Upper lobe of left lung (tissue), 6 donors: ENCODE results near the gene RNF8. TPM values are rescaled to one million over a fixed set of nuclear protein-coding genes. Genes with fewer than 3 reads are reported as not detected.

Experiments
- ATAC-seq, 2 donors: fragments of 200-7000 bp; cut with Tn5 transposase; one replicate each; pipeline ENCODE4 v1.9.1; 2022; ENCODE audit warnings: mild to moderate bottlenecking in 2 of 2, moderate library complexity in 2 of 2; ENCODE audit not compliant: low FRiP score in 2 of 2
- DNase-seq, 2 donors: peaks; one replicate each; pipeline ENCODE4 v3.0.0-alpha.2; 2019 to 2020
- H3K27ac ChIP-seq, 4 donors: fragments of 200-600 bp; sonication (generic); one replicate each; pipeline ENCODE4 v1.5.1; 2016 to 2019
- H3K27me3 ChIP-seq, 4 donors: fragments of 200-600 bp; sonication (generic); one replicate each; pipeline ENCODE4 v1.5.1; 2017 to 2019
- H3K36me3 ChIP-seq, 4 donors: fragments of 200-600 bp; sonication (generic); one replicate each; pipeline ENCODE4 v1.5.1; 2016 to 2019
- H3K4me1 ChIP-seq, 4 donors: fragments of 200-600 bp; sonication (generic); one replicate each; pipeline ENCODE4 v1.5.1; 2018 to 2019
- H3K4me3 ChIP-seq, 4 donors: fragments of 200-600 bp; sonication (generic); one replicate each; pipeline ENCODE4 v1.5.1; 2017 to 2019; ENCODE audit warnings: mild to moderate bottlenecking in 2 of 4, moderate library complexity in 1 of 4
- H3K9me3 ChIP-seq, 4 donors: fragments of 200-600 bp; sonication (generic); one replicate each; pipeline ENCODE4 v1.5.1; 2018 to 2019
- EP300 ChIP-seq, 4 donors: sonication (generic); formaldehyde crosslinking; IDR thresholded peaks; one replicate each; pipeline ENCODE4 v1.5.1; 2017; ENCODE audit warnings: antibody characterized with exemption in 4 of 4, control low read depth in 2 of 4
- POLR2A ChIP-seq, 4 donors: fragments of 450-650 bp; IDR thresholded peaks; one replicate each; pipeline ENCODE4 v1.5.1; 2016 to 2017; ENCODE audit warnings: antibody characterized with exemption in 4 of 4, mild to moderate bottlenecking in 2 of 4
- POLR2AphosphoS5 ChIP-seq, 2 donors: sonication (generic); formaldehyde crosslinking; IDR thresholded peaks; one replicate each; pipeline ENCODE4 v1.5.1; 2017; ENCODE audit warnings: antibody characterized with exemption in 2 of 2
- WGBS, 2 donors: methylation state at CpG; one replicate each; pipeline ENCODE4 v1.1.5; 2017 to 2018; 5-methylcytosine and 5-hydroxymethylcytosine counted together
- total RNA-seq, 6 donors: library from RNA; depleted of rRNA in 4 of 6; stranded (reverse); fragments of >200 nt in 4 of 6; gene quantifications; one replicate each; pipeline versions ENCODE4 v1.1.0 to v1.2.1, GENCODE V29; 2016 to 2021
- TF ChIP-seq, protein P1 (sequence below), 6 experiments: fragments of 450-650 bp in 4 of 6; fragments of 200-600 bp in 2 of 6; sonication (generic) in 2 of 6; IDR thresholded peaks; one replicate each; pipeline ENCODE4 v1.5.1; 2016 to 2019; ENCODE audit warnings: antibody characterized with exemption in 6 of 6
- donor health status: DM: no; HTN: no; CAD: no; lungs with moderate emphysema.
- donor health status: DM: no; HTN: yes; CAD: no; lungs with severe emphysema.

Gene RNF8
- total RNA-seq, 6 donors from 2014 or later: 14.7 to 32.3 (median 17.1) TPM

DNA sequence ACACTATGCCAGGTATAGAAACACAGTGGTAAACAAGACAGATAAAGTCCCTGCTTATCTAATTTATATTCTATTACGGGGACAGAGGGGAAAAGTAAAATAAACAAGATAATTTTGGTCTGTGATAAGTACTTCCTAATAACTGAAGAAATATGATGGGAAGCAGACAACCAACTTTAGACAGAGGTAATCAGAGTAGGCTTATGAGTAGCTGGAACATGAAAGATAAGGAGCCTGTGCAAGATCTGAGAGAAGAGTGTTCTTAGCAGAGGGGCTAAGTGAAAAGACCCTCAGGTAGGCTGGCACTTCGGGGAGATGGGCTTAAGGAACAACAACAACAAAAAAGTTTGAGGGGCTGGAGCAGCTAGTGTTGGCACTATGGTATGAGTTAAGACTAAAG lies 4.1 kb downstream of the RNF8 start:
- peaks cover 9 to 23% (median 20%) of the 10 kb centered on the region in 4 donors for H3K4me1 ChIP-seq
- H3K4me3 ChIP-seq: no peak overlapping the region
- ATAC-seq: no peak
- TF ChIP-seq EP300 (IDR thresholded peaks at IDR 0.05) (no peak), POLR2A (IDR thresholded peaks at IDR 0.05) (no peak), POLR2AphosphoS5 (IDR thresholded peaks at IDR 0.05) (no peak)
- TF ChIP-seq, protein P1, sequence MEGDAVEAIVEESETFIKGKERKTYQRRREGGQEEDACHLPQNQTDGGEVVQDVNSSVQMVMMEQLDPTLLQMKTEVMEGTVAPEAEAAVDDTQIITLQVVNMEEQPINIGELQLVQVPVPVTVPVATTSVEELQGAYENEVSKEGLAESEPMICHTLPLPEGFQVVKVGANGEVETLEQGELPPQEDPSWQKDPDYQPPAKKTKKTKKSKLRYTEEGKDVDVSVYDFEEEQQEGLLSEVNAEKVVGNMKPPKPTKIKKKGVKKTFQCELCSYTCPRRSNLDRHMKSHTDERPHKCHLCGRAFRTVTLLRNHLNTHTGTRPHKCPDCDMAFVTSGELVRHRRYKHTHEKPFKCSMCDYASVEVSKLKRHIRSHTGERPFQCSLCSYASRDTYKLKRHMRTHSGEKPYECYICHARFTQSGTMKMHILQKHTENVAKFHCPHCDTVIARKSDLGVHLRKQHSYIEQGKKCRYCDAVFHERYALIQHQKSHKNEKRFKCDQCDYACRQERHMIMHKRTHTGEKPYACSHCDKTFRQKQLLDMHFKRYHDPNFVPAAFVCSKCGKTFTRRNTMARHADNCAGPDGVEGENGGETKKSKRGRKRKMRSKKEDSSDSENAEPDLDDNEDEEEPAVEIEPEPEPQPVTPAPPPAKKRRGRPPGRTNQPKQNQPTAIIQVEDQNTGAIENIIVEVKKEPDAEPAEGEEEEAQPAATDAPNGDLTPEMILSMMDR (IDR thresholded peaks at IDR 0.05): no peak
- H3K27me3 ChIP-seq: no peaks in the 10 kb centered on the region
- peaks cover 0 to 18% (median 0%) of the 10 kb centered on the region in 4 donors for H3K36me3 ChIP-seq
- no peaks in the 10 kb centered on the region for H3K9me3 ChIP-seq
- DNase-seq: no peak
- no peak overlapping the region for H3K27ac ChIP-seq
- 63 to 75% methylated on average over 2 of the region's 2 CpGs for WGBS, 2 donors

DNA sequence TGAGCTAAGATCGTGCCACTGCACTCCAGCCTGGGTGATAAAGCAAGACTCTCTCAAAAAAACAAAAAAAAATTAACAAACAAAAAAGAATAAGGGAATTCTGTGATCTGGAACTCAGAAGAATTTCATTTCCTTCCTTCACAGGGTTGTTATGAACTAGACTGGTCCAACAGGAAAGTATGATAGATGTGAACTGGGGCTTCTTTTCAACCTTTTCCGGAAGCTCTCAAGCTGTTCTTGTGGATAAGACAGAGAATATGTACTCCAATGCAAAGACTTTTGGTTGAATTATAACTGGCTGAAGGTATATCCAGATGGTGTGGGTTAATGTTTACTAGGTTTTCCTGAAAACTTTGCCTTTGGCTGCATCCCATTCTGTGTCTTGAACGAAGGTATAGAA lies 5.3 kb downstream of the RNF8 start:
- H3K27ac ChIP-seq: no peak overlapping the region
- no peak for TF ChIP-seq EP300 (IDR thresholded peaks at IDR 0.05)
- TF ChIP-seq POLR2AphosphoS5 (IDR thresholded peaks at IDR 0.05): no peak
- TF ChIP-seq, protein P1 (IDR thresholded peaks at IDR 0.05): no peak
- TF ChIP-seq POLR2A (IDR thresholded peaks at IDR 0.05): no peak
- peaks cover 6 to 19% (median 15%) of the 10 kb centered on the region in 4 donors for H3K4me1 ChIP-seq
- DNase-seq (no peak), ATAC-seq (no peak)
- WGBS, 2 donors: 56 to 58% methylated on average over 3 of the region's 3 CpGs
- H3K9me3 ChIP-seq: no peaks in the 10 kb centered on the region
- no peak overlapping the region for H3K4me3 ChIP-seq
- H3K27me3 ChIP-seq: no peaks in the 10 kb centered on the region
- peaks cover 0 to 25% (median 0%) of the 10 kb centered on the region in 4 donors for H3K36me3 ChIP-seq

DNA sequence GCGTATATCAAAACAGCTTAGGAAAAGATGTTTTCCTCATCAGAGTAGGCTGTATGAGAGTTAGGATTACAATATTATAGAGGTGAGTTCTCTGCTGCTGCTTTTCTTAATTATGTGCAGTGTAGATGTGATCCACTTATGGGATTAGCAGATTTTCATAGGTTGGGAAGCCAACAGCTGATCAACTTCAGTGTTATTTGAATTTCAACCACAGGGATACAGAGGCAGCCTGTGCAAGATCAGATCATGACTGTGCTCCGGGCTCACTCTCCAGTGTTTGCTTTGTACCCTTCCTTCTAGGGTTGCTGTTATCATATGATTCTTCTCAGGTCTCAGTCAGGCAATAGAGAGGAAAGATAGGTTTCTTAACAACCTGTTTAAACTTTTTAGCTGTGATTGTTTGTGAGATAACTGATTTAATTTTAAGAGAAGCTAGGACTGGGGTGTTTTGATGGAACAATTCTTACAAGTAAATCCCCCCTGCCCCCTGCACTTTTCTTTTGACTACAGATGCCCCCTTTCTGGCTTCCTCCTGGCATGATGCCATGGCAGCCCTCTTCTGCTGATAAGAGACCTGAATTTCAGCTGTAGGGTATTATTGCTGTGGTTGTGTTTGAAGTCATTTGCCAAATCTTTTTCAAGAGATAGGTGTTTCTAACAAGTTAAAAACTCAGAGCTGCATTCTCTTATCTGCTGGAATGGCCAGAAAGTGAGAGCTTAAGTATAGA lies 8.5 kb downstream of the RNF8 start:
- TF ChIP-seq, protein P1 (IDR thresholded peaks at IDR 0.05): no peak
- TF ChIP-seq POLR2A (IDR thresholded peaks at IDR 0.05) (no peak), POLR2AphosphoS5 (IDR thresholded peaks at IDR 0.05) (no peak), EP300 (IDR thresholded peaks at IDR 0.05) (no peak)
- H3K36me3 ChIP-seq: peaks cover 0 to 25% (median 0%) of the 10 kb centered on the region in 4 donors
- ATAC-seq (no peak), DNase-seq (no peak)
- H3K27ac ChIP-seq: no peak overlapping the region
- H3K9me3 ChIP-seq: no peaks in the 10 kb centered on the region
- H3K4me3 ChIP-seq: no peak overlapping the region
- peaks cover 0 to 19% (median 0%) of the 10 kb centered on the region in 4 donors for H3K4me1 ChIP-seq
- no peaks in the 10 kb centered on the region for H3K27me3 ChIP-seq
- WGBS, 2 donors: 72 to 78% methylated on average over 2 of the region's 2 CpGs

DNA sequence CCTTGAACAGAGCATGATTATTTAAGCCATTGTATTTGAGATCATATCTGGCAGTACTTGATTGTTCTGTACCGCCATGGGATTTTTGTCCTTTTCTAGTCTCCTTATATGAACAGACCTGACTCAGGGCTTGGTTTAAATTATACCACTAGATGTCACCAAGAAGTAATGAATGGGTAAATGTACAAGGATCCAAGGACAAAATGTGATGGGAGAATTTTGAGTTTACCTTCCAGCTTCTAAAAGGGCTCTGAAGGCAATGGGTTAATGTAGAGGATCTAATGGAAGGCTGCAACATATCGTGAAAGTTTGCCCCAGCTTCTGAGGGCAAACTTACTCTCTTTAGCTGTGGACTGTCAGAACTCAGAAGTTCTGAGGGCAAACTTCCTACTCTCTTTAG lies 12.0 kb downstream of the RNF8 start:
- Histone ChIP-seq H3K27ac (peak overlapping the region in 2 of 4 donors; percentile 26 to 30), H3K27me3 (no peaks in the 10 kb centered on the region), H3K4me3 (no peak overlapping the region), H3K4me1 (peaks cover 14 to 32% (median 20%) of the 10 kb centered on the region in 4 donors), H3K36me3 (peaks cover 0 to 35% (median 0%) of the 10 kb centered on the region in 4 donors), H3K9me3 (no peaks in the 10 kb centered on the region)
- TF ChIP-seq POLR2AphosphoS5 (IDR thresholded peaks at IDR 0.05) (no peak), POLR2A (IDR thresholded peaks at IDR 0.05) (no peak), EP300 (IDR thresholded peaks at IDR 0.05) (no peak)
- TF ChIP-seq, protein P1 (IDR thresholded peaks at IDR 0.05): peak in 3 of 6 experiments; percentile 10 to 22 (median 16)
- no peak for DNase-seq
- no peak for ATAC-seq
- 35 to 38% methylated on average over 2 of the region's 2 CpGs for WGBS, 2 donors
